HG03520 (cell line): ENCODE results near the gene NMNAT2.

Experiments used
- ATAC-seq: cut with Tn5 transposase; IDR thresholded peaks from one replicate; pipeline ENCODE4 v1.9.1; 2021; ENCODE audit warnings: mild to moderate bottlenecking, moderate library complexity; ENCODE audit not compliant: unreplicated experiment

NMNAT2 gene

GRCh38 chr1:183272390-183272848, 145.8 kb downstream of the NMNAT2 start:
- no peak for ATAC-seq

GRCh38 chr1:183270541-183271141, 147.5 kb downstream of the NMNAT2 start:
- no peak for ATAC-seq

DNA sequence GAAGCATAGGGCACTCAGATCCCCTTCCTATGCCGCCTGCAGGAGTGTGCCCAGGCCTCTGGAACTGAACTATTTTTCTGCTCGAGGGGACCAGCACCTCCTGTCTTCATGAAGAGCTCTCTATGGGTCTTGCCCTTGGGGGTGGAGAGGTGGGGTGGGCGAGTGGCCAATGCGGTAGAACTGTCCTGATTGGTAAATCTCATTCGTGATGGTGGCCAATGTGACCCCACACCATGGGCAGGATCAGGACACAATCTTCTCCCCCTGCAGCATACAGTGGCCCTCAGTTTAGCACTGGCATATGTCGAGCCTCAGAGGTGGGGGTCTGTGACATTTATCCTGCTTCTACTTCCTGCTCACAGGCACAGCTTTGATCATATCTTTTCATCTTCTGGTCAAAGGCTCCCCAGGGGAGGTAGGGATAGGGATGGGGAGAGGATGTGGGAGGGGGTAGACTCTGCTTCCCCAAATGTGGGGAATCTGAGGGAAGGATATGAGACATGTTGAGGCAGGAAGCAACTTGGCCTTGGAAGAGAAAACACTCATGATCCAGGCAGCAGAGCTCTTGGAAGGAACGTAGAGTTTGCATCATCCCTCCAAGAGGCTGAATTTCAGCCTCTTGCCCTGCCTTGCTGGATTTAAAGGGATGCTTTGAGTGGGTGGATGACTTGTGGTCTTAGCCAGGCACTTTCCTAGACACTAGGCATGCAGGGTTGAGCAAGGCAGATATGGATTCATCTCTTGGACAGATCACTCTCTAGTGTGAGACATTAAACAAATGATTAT, 150.3 kb downstream of the NMNAT2 start:
- ATAC-seq: no peak

GRCh38 chr1:183263886-183264602, 154.1 kb downstream of the NMNAT2 start:
- ATAC-seq: no peak

DNA sequence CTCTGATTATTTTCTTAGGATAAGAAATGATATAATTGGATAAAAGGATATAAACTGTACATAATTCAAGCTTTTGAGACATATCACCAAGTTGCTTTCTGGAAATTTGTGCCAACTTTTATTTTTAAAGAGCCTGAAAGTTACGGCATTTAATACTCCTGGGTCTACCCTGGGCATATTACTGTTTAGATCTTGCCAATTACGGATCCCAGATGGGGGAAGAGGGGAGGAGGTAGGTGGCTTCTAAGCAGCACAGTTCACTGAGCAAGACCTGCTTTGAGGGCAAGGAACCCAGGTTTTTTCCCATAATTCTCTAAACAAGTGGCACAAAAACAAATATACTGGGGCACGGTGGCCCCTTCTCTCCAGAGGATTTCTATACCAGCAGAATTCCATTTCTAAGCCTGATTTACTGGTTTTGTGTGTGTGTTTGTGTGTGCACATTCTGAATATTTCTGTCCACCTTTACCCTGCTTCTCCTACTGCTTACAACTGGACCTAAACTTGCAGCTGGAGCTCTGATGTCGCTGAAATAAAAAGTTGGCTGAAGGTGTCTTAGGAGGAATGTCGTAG, 155.5 kb downstream of the NMNAT2 start:
- no peak for ATAC-seq

GRCh38 chr1:183259924-183260323, 158.3 kb downstream of the NMNAT2 start:
- no peak for ATAC-seq

- no peak for ATAC-seq
These were observed 163.1 kb downstream of the NMNAT2 start for GRCh38 chr1:183255073-183255472.

- no peak for ATAC-seq
These were observed 166.2 kb downstream of the NMNAT2 start for GRCh38 chr1:183251959-183252450.

DNA sequence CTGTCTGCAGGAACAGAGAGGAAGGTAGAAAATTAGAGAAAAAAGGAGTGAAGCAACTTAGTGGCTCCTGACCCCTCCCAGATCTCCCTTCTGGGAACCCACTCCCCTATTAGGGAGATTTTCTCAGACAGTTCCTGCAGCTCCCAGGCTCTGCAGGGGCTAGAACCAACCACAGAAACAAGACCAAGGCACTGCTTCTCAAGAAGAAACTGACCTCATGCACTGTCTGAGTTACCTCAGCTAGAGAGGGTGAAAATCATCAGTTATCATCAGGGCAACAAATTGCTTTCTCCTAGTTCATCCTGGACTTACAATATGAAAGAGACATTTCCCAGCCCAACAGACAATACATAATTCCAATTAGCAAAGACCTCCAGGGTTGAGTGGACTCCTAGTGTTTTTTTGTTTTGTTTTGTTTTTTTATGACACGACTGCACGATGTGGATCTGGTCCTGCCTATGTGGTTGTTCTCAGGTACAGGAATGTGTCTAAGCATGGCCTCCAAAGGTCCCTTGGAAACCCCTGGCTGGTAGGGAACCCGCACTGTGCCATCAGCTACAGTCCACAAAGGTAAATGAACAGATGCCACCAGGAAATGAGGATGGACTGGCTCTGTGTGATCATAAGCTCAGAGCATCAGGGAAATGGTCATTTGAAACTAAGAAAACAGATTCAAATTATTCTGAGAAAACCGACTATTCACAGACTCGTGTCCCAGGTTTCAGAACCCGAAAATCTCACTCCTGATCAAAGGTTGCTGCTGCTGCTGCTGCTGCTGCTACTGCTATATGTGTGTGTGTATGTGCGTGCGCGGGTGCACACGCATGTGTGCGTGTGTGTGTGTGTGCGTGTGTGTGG, 166.8 kb downstream of the NMNAT2 start:
- no peak for ATAC-seq

DNA sequence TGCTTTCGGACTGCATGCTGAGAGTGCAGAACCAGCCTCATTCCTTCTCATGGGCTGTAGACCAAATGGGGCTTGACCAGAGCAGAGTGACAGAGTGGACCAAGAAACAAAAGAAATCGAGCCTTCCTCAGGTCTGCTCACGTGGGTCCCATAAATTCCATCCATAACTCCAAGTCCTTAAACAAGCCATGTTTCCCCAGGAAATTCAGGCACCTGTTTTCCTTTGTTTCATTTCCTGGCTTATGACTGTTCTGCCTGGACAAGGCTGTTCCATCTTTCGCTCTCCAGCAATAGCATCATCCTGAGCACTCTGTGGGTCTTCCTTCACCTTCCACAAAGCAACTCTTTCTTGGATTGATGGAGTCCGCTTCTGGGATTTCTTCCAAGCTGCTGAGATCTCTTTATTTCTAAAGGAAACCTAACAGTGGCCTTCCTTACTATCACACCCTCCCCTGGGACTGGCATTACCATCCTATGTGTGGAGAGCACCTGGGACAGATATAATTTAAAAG, 168.2 kb downstream of the NMNAT2 start:
- ATAC-seq: no peak

DNA sequence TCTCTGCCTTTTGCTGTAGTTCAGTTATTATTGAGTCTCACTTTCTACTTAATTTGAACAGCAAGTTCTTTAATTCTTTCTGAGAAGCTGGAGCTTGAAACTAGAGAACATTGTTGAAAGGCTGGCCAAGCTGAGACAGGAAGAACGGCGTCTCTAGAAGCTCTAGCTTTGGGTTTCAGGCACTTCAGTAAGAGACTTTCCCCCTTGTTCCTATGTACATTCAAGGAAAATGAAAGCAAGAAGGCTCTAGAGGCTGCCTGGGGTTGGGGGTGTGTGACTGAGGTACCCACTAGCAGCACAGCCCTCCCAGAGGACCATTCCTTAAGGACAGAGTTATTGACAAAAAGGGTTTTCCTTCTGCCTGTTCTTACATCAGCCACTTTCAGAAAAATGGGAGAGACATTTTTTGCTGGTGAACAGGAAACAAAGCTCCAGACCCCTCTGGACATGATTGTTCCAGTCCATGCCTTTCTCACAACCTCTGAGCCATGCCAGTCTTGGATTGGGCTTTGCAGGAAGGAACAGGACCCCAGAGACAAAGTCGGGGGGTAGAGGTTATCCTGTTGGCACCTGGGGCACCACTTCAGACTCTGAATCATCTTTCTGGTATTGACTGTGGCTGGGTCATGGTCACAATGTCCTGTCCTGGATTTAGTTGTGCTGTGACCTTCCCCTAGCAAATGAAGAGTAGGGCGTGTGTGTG, 169.0 kb downstream of the NMNAT2 start:
- ATAC-seq: no peak

DNA sequence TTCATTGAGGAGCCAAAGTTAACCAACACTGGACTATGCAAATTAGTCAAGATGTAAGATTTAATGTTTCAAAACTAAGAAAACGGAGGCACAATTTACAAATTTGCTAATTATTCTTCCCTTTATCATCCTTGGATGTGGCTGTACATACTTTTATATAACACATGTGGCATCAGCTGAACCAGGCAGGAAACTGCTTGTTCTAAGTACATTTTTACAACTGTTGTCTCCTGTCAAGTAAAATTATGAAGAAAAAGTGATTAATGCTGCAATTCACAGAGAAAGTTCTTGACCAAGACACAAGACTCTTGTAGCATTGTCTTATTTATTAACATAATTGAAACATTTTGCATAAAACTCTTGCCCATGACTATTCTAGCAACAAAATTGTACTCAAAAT, 170.2 kb downstream of the NMNAT2 start:
- ATAC-seq: no peak

- ATAC-seq: no peak
These were observed 170.7 kb downstream of the NMNAT2 start for GRCh38 chr1:183247484-183247883.

DNA sequence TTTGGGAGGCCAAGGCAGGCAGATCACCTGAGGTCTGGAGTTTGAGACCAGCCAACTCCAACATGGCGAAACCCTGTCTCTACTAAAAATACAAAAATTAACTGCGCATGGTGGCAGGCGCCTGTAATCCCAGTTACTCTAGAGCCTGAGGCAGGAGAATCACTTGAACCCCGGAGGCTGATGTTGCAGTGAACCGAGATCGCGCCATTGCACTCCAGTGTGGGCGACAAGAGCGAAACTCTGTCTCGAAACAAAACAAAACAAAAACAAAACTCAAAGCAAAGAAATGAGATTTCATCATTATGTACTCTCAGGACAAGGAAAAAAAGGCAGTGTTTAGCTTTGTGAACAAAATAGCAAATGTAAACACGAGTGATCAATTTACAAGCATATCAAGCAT, 171.1 kb downstream of the NMNAT2 start:
- ATAC-seq: no peak

GRCh38 chr1:183246436-183246835, 171.7 kb downstream of the NMNAT2 start:
- no peak for ATAC-seq

GRCh38 chr1:183245357-183245756, 172.8 kb downstream of the NMNAT2 start:
- ATAC-seq: no peak

DNA sequence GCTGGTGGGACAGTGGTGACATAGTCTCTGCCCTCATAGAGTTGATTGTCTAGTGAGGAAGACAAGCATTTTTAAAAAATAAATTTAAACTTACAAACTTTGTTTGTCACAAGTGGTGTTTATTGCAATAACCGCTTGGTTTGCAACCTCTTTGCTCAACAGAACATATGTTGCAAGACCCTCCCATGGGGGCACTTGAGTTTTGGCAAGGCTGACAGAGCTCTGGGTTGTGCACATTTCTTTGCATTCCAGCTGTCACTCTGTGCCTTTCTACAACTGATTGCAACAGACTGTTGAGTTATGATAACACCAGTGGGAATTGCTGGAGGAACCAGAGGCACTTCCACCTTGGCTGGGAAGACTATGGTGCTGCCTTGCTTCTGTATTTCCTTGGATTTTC, 173.7 kb downstream of the NMNAT2 start:
- ATAC-seq: no peak

DNA sequence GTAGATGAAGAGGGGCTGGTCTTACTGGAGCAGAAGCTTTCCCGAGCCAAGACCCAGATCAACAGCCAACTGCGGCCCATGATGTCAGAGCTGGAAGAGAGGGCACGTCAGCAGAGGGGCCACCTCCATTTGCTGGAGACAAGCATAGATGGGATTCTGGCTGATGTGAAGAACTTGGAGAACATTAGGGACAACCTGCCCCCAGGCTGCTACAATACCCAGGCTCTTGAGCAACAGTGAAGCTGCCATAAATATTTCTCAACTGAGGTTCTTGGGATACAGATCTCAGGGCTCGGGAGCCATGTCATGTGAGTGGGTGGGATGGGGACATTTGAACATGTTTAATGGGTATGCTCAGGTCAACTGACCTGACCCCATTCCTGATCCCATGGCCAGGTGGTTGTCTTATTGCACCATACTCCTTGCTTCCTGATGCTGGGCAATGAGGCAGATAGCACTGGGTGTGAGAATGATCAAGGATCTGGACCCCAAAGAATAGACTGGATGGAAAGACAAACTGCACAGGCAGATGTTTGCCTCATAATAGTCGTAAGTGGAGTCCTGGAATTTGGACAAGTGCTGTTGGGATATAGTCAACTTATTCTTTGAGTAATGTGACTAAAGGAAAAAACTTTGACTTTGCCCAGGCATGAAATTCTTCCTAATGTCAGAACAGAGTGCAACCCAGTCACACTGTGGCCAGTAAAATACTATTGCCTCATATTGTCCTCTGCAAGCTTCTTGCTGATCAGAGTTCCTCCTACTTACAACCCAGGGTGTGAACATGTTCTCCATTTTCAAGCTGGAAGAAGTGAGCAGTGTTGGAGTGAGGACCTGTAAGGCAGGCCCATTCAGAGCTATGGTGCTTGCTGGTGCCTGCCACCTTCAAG, 174.8 kb downstream of the NMNAT2 start:
- no peak for ATAC-seq

GRCh38 chr1:183242556-183242955, 175.6 kb downstream of the NMNAT2 start:
- no peak for ATAC-seq
